Dedifferentiated amniotic fluid mesenchymal stem cell (primary cell): ENCODE results near the gene CORO7.

Source experiments
- DNase-seq: peaks from one replicate; pipeline ENCODE4 v3.0.0-alpha.2; 2016; ENCODE audit errors: extremely low spot score

The CORO7 gene

GRCh38 chr16:4372001-4372577, 44.3 kb downstream of the CORO7 start:
- no peak for DNase-seq

DNA sequence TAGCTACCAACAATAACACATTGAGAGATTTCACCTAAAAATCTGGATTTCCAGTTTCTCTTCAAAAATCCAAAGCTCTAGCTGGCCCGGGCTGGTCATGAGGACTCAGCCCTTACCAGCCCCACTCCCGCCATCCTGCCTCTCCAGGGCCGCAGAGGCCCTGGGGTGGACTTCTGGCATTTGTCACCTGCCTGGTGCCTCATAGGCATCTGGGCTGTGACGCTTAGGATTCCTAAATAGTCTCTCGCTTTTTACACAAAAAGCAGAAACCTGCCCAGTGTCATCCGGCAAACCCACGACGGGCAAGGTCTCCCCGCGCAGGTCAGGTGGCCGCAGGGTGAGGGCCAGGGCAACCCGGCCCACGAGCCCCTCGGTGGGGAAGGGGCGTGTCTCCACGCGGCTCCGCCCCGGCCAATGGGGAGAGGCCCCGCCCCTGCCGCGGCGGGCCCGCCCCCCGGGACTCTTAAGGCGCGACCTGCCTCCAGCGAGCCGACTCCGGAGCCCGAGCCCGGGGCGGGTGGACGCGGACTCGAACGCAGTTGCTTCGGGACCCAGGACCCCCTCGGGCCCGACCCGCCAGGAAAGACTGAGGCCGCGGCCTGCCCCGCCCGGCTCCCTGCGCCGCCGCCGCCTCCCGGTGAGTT, 44.9 kb downstream of the CORO7 start, which contains the start of gene VASN:
Gene VASN, plus strand, starts transcription at position 492 of the 644 bp plus-strand sequence. CDS start 9,030 bp downstream, outside the sequence.
- no peak for DNase-seq

GRCh38 chr16:4370570-4371356, 45.6 kb downstream of the CORO7 start:
- DNase-seq, result no peak

DNA sequence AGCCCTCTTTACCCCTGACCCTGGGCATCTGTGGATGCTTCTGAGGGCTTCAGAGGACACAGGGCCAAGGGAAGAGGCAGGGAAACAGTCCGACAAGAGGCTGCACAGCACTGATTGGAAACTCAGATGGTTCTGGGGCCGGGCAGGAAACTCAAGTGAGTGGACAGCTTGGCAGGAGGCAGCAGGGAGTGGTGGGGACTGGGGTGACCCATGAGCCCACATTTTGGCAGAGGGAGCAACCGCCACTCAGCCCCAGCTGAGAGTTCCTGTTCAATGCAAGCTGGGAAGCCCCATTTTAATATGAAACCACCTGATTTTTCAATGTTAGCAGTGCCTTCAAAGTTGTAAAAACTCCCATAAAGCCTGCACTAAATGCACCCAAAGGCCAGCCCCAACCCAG, 46.2 kb downstream of the CORO7 start:
- DNase-seq, result no peak

GRCh38 chr16:4369007-4369733, 47.2 kb downstream of the CORO7 start:
- no peak for DNase-seq

DNA sequence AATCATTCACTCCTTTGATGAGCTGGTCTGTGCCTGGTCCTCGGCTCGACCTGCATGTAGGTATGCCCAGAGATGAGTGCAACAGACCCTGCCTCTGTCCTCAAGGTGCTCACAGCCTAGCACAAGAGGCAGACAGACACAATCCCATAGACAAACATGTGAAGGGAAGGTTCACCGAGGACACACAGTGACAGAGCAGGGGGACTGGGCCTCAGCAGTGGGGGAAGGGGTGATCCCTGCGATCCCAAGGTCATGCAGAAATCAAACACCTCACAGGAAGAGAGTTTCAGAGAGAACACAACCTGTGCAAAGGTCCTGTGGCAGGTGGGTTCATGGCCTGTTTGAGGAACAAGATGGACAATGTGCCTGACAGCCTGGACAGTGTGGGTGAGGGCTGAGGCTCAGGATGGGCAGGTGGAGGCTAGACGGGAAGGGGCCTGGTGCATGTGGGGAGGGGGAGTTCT, 49.0 kb downstream of the CORO7 start:
- no peak for DNase-seq

GRCh38 chr16:4366016-4366415, 50.4 kb downstream of the CORO7 start:
- no peak for DNase-seq

GRCh38 chr16:4365615-4366014, 50.8 kb downstream of the CORO7 start:
- DNase-seq, result no peak

DNA sequence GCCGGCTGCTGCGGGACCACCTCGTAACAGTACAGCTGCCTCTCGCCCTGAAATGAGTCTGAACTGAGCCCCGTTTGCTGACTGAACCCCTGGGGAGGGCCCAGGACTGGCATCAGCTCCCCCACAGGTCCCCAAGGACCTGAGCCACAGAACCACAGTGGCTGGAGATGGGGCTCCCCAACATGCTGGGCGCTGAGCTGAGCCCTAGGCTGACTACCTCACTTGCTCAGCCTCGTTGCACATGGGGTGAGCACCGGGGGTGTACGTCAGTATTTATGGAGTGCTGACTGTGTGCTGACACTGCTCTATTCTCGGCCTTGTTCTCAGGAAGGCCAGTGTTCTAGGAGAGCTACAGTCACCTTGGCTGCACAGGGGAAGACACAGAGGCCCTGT, 51.4 kb downstream of the CORO7 start:
- no peak for DNase-seq

DNA sequence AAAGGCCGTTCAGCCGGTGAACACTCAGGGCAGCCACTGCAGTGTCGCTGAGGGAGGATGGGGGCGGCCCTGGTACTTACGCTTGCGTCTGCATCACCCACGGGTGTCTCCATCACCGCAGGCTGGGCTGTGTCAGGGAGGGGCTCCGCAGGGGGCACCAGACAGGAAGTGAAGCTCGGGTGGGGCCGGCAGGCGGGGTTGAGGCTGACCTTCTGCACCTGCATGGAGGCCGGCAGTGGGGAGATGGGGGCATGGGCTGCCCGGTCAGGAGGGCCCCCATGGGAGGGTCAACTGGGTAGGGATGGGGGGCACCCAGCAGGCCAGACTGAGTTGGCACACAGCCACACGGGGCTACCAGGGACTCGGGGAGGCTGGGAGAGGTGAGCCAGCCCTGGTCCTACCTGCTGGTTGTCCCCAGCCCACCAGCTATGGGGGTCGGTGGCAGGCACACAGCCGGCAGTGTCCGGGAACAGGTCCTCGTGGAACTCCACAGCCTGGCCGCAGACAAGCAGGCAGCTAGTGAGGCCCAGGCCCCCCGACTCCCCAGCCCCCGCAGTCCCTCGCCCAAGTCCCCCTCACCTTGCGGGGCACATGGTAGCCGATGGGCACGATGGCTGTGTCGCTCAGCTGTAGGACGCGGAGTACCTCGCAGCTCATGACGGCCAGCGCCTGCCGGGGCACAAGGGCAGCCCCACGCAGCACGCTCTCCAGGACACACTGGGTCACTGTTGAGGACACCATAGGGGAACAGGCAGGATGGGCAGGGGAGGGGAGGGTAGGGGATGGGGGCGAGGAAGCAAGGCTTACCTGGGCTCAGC, 52.0 kb downstream of the CORO7 start:
- no peak for DNase-seq

- DNase-seq, result no peak
Measured at GRCh38 chr16:4362476-4363135, 53.8 kb downstream of the CORO7 start.

GRCh38 chr16:4361944-4362311, 54.5 kb downstream of the CORO7 start:
- DNase-seq, result no peak

DNA sequence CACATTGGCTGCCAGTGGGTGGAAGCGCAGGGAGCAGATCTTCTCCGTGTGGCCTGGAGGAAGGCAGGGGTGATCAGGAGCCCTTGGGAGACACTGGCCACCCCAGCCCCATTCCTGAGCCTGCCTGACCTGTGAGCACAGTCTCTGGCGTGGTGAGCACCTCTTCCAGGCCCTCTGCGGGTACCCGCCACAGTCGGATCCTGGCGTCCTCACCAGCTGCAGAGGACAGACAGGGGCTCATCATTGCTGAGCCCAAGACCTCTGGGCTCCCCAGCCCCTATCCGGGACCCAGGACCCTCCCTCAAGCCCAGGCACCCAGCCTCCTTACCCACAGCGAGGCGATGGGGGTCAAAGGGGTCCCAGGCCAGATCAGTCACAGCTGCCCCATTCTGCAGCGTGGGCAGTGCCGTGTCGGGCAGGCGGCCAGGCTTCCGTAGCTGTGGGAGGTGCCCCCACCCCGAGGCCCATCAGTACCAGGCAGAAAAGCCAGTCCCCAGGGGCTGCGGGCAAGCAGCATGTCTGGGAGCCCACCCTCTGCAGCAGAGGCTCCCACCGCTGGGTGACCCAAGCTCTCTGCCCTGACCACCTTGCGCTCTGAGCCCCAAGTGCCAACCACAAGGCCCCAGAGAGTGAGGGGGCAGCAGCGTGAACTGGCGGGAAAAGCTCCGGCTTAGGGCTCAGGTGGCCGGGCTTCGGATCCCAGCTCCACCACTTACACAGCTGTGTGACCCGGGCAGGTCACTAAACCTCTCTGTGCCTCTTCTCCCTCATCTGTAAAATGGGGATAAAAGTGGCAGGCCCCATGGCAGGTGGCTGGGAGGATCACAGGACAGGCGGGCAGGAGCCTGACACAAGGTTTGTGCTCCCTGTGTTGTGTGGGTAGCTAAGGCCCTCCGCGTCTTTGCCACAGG, 55.1 kb downstream of the CORO7 start:
- no peak for DNase-seq

GRCh38 chr16:4360538-4361021, 55.8 kb downstream of the CORO7 start:
- DNase-seq, result no peak

- no peak for DNase-seq
Measured at GRCh38 chr16:4359914-4360313, 56.5 kb downstream of the CORO7 start.

DNA sequence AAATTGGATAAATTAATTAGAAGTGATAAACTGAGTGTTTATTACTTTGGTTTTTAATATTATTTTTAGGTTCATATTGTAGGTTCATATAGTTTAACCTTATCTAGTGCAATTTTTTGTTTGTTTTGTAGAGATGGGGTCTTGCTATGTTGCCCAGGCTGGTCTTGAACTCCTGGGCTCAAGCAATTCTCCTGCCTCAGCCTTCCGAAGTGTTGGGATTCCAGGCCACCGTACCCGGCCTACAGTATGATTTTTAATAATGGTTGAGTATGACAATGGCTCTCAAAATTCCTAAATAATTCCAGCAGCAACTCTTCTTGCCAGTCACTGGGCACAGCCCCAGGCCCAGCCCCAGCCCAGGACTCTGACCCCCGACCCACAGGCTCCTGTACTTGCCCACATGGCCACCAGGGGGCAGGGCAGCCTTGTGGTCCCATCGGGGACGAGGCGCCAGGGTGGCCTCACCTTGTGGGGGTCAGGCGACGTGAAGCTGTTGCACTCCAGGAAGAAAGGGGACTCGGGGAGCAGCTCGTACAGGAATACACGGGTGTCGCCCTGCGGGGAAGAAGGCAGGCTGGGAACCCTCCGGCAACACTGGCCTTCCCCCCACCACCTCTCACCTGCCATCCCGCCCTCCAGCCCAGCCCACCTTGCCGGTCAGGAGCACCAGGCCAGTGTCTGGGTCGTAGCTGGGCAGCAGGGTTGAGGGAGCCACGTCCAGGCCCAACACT, 57.4 kb downstream of the CORO7 start:
- no peak for DNase-seq

DNA sequence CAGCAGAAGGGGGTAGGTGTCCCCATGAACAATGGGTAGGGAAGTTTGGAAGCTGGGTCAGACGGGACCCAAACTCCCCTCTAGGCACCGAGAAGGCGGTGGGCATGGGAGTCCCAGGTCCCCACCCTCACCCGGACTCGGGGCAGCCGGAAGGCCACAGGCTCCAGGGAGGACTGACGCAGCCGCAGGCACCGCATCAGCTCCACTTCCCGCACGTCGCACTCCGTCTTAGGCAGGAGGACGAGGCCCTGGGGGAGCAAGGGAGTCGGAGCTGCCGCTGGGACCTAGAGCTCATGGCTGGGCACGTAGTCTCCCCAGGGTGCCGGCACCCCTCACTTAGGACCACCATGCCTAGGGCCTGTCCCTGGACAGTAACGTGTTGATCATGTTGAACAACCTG, 58.2 kb downstream of the CORO7 start:
- no peak for DNase-seq

- DNase-seq, result no peak
Measured at GRCh38 chr16:4356820-4357219, 59.6 kb downstream of the CORO7 start.
